ENCODE data around the gene ADGRD1. TPM values are rescaled to one million over a fixed set of nuclear protein-coding genes. Genes with fewer than 3 reads are reported as not detected.

Gene ADGRD1
- total RNA-seq, 1 donor from 2014 or later = 1.7 TPM

- no peaks in the 10 kb centered on the region for H3K9me3 Mint-ChIP-seq (ENCODE audit: unreplicated experiment)
- TF ChIP-seq, protein P1, sequence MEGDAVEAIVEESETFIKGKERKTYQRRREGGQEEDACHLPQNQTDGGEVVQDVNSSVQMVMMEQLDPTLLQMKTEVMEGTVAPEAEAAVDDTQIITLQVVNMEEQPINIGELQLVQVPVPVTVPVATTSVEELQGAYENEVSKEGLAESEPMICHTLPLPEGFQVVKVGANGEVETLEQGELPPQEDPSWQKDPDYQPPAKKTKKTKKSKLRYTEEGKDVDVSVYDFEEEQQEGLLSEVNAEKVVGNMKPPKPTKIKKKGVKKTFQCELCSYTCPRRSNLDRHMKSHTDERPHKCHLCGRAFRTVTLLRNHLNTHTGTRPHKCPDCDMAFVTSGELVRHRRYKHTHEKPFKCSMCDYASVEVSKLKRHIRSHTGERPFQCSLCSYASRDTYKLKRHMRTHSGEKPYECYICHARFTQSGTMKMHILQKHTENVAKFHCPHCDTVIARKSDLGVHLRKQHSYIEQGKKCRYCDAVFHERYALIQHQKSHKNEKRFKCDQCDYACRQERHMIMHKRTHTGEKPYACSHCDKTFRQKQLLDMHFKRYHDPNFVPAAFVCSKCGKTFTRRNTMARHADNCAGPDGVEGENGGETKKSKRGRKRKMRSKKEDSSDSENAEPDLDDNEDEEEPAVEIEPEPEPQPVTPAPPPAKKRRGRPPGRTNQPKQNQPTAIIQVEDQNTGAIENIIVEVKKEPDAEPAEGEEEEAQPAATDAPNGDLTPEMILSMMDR (IDR thresholded peaks at IDR 0.05; ENCODE audit: unreplicated experiment) = no peak
- DNase-seq (ENCODE audit: low spot score) = no peak
- no peak overlapping the region for H3K27ac Mint-ChIP-seq (ENCODE audit: unreplicated experiment)
- H3K27me3 Mint-ChIP-seq (ENCODE audit: unreplicated experiment) = peaks cover 10% of the 10 kb centered on the region
- no peaks in the 10 kb centered on the region for H3K36me3 Mint-ChIP-seq (ENCODE audit: low read depth, unreplicated experiment)
- no peak overlapping the region for H3K4me3 Mint-ChIP-seq (ENCODE audit: unreplicated experiment)
- H3K4me1 Mint-ChIP-seq (ENCODE audit: unreplicated experiment) = no peaks in the 10 kb centered on the region
These were observed 44.4 kb downstream of the ADGRD1 start for GRCh38 chr12:130998136-130998535.

DNA sequence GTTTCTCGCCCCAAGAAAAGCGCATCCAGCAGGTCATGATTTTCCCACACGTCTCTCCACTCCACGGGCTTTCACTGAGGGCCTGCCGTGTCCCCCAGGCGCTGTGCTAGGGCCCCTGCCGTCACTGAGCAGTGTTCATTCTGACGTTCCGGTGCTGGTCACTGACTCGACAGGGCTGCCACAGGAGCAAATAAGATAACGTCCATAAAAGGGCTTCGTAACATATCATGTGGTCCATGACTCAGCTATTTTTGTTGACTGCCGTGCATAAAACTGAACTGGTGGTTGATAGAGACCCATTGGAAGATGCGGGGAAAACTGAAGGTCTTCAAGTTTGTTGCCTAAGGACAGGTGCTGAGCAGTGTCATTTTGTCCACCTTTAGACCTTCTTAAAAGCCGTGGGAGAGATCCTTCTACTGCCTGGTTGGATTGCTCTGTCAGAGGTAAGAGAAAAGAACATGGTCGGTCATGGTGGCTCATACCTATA is 46.3 kb downstream of the ADGRD1 start:
- Mint-ChIP-seq H3K27ac (ENCODE audit: unreplicated experiment) (no peak overlapping the region), H3K9me3 (ENCODE audit: unreplicated experiment) (no peaks in the 10 kb centered on the region)
- DNase-seq (ENCODE audit: low spot score) = no peak

GRCh38 chr12:131001493-131001892 is 47.8 kb downstream of the ADGRD1 start:
- peaks cover 8% of the 10 kb centered on the region for H3K27me3 Mint-ChIP-seq (ENCODE audit: unreplicated experiment)

More for the DNA sequence above, 46.3 kb downstream of the ADGRD1 start:
- Mint-ChIP-seq H3K4me3 (ENCODE audit: unreplicated experiment) (no peak overlapping the region), H3K36me3 (ENCODE audit: low read depth, unreplicated experiment) (no peaks in the 10 kb centered on the region), H3K4me1 (ENCODE audit: unreplicated experiment) (no peaks in the 10 kb centered on the region), H3K27me3 (ENCODE audit: unreplicated experiment) (peaks cover 8% of the 10 kb centered on the region)
- TF ChIP-seq, protein P1 (IDR thresholded peaks at IDR 0.05; ENCODE audit: unreplicated experiment) = no peak

DNA sequence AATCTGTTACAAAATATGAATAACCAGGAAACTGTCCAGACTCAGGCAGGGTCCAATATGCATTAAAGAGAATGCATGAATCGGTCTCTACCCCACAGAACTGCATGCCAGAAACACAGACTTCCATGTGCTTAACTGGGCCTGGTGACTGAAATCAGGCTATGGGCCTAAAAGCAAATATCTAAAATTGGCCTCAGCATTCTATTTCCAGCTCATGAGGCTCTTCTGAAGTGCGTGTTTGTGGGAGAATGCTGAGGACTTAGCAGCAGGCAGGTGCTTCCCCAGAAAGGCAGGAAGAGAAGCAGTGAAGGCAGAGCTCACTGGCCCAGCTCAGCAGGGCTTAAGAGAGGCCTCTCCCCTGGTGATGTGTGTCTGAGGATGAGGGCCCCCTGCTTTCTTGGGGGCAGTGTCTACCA is 48.5 kb downstream of the ADGRD1 start:
- Mint-ChIP-seq H3K27ac (ENCODE audit: unreplicated experiment) (no peak overlapping the region), H3K4me1 (ENCODE audit: unreplicated experiment) (no peaks in the 10 kb centered on the region), H3K27me3 (ENCODE audit: unreplicated experiment) (peaks cover 11% of the 10 kb centered on the region), H3K36me3 (ENCODE audit: low read depth, unreplicated experiment) (no peaks in the 10 kb centered on the region), H3K9me3 (ENCODE audit: unreplicated experiment) (no peaks in the 10 kb centered on the region), H3K4me3 (ENCODE audit: unreplicated experiment) (no peak overlapping the region)
- TF ChIP-seq, protein P1 (IDR thresholded peaks at IDR 0.05; ENCODE audit: unreplicated experiment) = no peak
- DNase-seq (ENCODE audit: low spot score) = no peak

More at GRCh38 chr12:131001493-131001892, 47.8 kb downstream of the ADGRD1 start:
- DNase-seq (ENCODE audit: low spot score) = no peak
- H3K4me1 Mint-ChIP-seq (ENCODE audit: unreplicated experiment) = no peaks in the 10 kb centered on the region
- H3K9me3 Mint-ChIP-seq (ENCODE audit: unreplicated experiment) = no peaks in the 10 kb centered on the region
- H3K27ac Mint-ChIP-seq (ENCODE audit: unreplicated experiment) = no peak overlapping the region
- H3K36me3 Mint-ChIP-seq (ENCODE audit: low read depth, unreplicated experiment) = no peaks in the 10 kb centered on the region
- TF ChIP-seq, protein P1 (IDR thresholded peaks at IDR 0.05; ENCODE audit: unreplicated experiment) = no peak
- H3K4me3 Mint-ChIP-seq (ENCODE audit: unreplicated experiment) = no peak overlapping the region

DNA sequence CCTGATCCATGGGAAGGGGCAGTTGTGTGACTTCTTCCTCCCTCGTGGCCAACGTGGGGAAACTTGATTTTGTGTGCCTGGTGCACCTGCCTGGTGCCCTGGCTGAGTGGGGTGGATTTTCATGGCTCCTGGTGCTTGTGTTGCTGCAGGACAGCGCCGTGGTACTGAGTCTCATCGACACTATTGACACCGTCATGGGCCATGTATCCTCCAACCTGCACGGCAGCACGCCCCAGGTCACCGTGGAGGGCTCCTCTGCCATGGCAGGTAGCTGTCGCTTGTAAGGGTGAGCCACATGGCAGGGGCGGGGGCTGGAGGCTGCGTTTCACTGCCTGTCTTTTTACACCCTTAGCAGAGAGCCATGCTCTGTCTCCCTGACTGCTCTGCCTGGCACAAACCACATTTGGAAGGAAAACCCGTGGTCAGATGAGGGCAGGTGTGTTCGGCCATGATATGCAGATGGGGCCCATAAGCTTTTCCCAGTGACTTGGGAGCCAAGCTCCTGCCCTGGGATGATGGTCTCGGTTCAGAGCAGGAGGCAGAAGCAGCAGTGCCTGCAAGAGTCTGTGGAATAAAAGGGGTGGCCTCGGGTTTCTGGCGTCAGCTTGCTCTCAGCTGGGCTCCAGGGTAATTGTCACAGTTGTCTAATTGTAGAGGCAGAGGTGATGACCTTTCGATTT is 49.5 kb downstream of the ADGRD1 start:
- no peak for DNase-seq (ENCODE audit: low spot score)
- TF ChIP-seq, protein P1 (IDR thresholded peaks at IDR 0.05; ENCODE audit: unreplicated experiment) = no peak
- no peaks in the 10 kb centered on the region for H3K36me3 Mint-ChIP-seq (ENCODE audit: low read depth, unreplicated experiment)
- H3K27ac Mint-ChIP-seq (ENCODE audit: unreplicated experiment) = no peak overlapping the region
- H3K4me1 Mint-ChIP-seq (ENCODE audit: unreplicated experiment) = no peaks in the 10 kb centered on the region
- H3K9me3 Mint-ChIP-seq (ENCODE audit: unreplicated experiment) = no peaks in the 10 kb centered on the region
- no peak overlapping the region for H3K4me3 Mint-ChIP-seq (ENCODE audit: unreplicated experiment)
- peaks cover 9% of the 10 kb centered on the region for H3K27me3 Mint-ChIP-seq (ENCODE audit: unreplicated experiment)

All from endothelial cell (in vitro differentiated cells).